SJSA1 (cell line): ENCODE results near the gene RING1. TPM values are rescaled to one million over a fixed set of nuclear protein-coding genes. Genes with fewer than 3 reads are reported as not detected.

Experiments
- DNase-seq, 2 experiments: peaks; one replicate each; pipeline ENCODE4 v3.0.0-alpha.2; 2015 to 2020; ENCODE audit warnings: low spot score in 2 of 2, low read depth in 1 of 2
- H3K27ac ChIP-seq: fragments of 250-450 bp; sonication (Bioruptor Pico); 2 replicates; pipeline ENCODE4 v1.5.1; 2020; ENCODE audit warnings: mild to moderate bottlenecking, moderate library complexity
- H3K27me3 ChIP-seq: fragments of 250-450 bp; sonication (Bioruptor Pico); replicated peaks from 2 replicates; pipeline ENCODE4 v1.5.1; 2020; ENCODE audit warnings: mild to moderate bottlenecking, moderate library complexity
- H3K36me3 ChIP-seq: fragments of 250-450 bp; sonication (Bioruptor Pico); 2 replicates; pipeline ENCODE4 v1.5.1; 2020; ENCODE audit warnings: mild to moderate bottlenecking
- H3K4me1 ChIP-seq: fragments of 250-450 bp; sonication (Bioruptor Pico); replicated peaks from 2 replicates; pipeline ENCODE4 v1.6.1; 2021; ENCODE audit warnings: mild to moderate bottlenecking
- H3K4me3 ChIP-seq: fragments of 250-450 bp; sonication (Bioruptor Pico); 2 replicates; pipeline ENCODE4 v1.5.1; 2020; ENCODE audit warnings: mild to moderate bottlenecking
- H3K9me3 ChIP-seq: fragments of 250-450 bp; sonication (Bioruptor Pico); replicated peaks from 2 replicates; pipeline ENCODE4 v1.5.1; 2020; ENCODE audit warnings: mild to moderate bottlenecking
- total RNA-seq: library from RNA; depleted of rRNA; stranded (reverse); fragments of >200 nt; shearing (Covaris generic); gene quantifications from 2 replicates; pipeline ENCODE4 v1.2.3, GENCODE V29; 2014; rRNA removed

RING1 gene
- total RNA-seq, 1 experiment from 2014 or later: 32.5 TPM

- Histone ChIP-seq H3K27me3 (no peaks in the 10 kb centered on the region), H3K27ac (peak overlapping the region; percentile 50), H3K36me3 (peaks cover 13% of the 10 kb centered on the region; the same call in 1 of the 2 replicates), H3K4me3 (peak overlapping the region; percentile 40), H3K4me1 (peaks cover 26% of the 10 kb centered on the region), H3K9me3 (no peaks in the 10 kb centered on the region)
- peak; percentile 98 for DNase-seq
Measured at GRCh38 chr6:33248932-33249731, 40.8 kb downstream of the RING1 start.

- DNase-seq: peak; percentile 52 to 55
- Histone ChIP-seq H3K27me3 (no peaks in the 10 kb centered on the region), H3K4me3 (peak overlapping the region; percentile 40), H3K4me1 (peaks cover 26% of the 10 kb centered on the region), H3K9me3 (no peaks in the 10 kb centered on the region), H3K36me3 (peaks cover 13% of the 10 kb centered on the region; the same call in 1 of the 2 replicates), H3K27ac (peak overlapping the region; percentile 50)
Measured at GRCh38 chr6:33249732-33250630, 41.7 kb downstream of the RING1 start.

GRCh38 chr6:33250731-33251130 is 42.4 kb downstream of the RING1 start:
- H3K27me3 ChIP-seq: no peaks in the 10 kb centered on the region
- no peak overlapping the region for H3K4me3 ChIP-seq
- H3K4me1 ChIP-seq: peaks cover 26% of the 10 kb centered on the region
- no peak for DNase-seq
- no peaks in the 10 kb centered on the region for H3K9me3 ChIP-seq
- peak overlapping the region; percentile 17; the same call in 1 of the 2 replicates for H3K27ac ChIP-seq
- peaks cover 13% of the 10 kb centered on the region; the same call in 1 of the 2 replicates for H3K36me3 ChIP-seq

- H3K4me1 ChIP-seq: peaks cover 26% of the 10 kb centered on the region
- H3K4me3 ChIP-seq: no peak overlapping the region
- no peak for DNase-seq
- H3K9me3 ChIP-seq: no peaks in the 10 kb centered on the region
- H3K27me3 ChIP-seq: no peaks in the 10 kb centered on the region
- no peak overlapping the region for H3K27ac ChIP-seq
- peaks cover 13% of the 10 kb centered on the region; the same call in 1 of the 2 replicates for H3K36me3 ChIP-seq
Measured at GRCh38 chr6:33251395-33252012, 43.2 kb downstream of the RING1 start.

- H3K4me3 ChIP-seq: no peak overlapping the region
- H3K9me3 ChIP-seq: no peaks in the 10 kb centered on the region
- H3K27ac ChIP-seq: no peak overlapping the region
- peaks cover 16% of the 10 kb centered on the region; the same call in 1 of the 2 replicates for H3K36me3 ChIP-seq
- peaks cover 26% of the 10 kb centered on the region for H3K4me1 ChIP-seq
- no peaks in the 10 kb centered on the region for H3K27me3 ChIP-seq
- no peak for DNase-seq
Measured at GRCh38 chr6:33252759-33253158, 44.5 kb downstream of the RING1 start.

GRCh38 chr6:33254591-33254990 is 46.3 kb downstream of the RING1 start:
- Histone ChIP-seq H3K9me3 (no peaks in the 10 kb centered on the region), H3K27ac (no peak overlapping the region), H3K4me1 (peaks cover 13% of the 10 kb centered on the region), H3K4me3 (no peak overlapping the region), H3K27me3 (no peaks in the 10 kb centered on the region), H3K36me3 (peaks cover 17% of the 10 kb centered on the region)
- no peak for DNase-seq

GRCh38 chr6:33259032-33259431 is 50.7 kb downstream of the RING1 start:
- Histone ChIP-seq H3K4me1 (0 out of 2 replicates have a peak, but pooled peaks cover 5% of the 10 kb centered on the region), H3K27me3 (no peaks in the 10 kb centered on the region), H3K36me3 (peaks cover 22% of the 10 kb centered on the region), H3K9me3 (no peaks in the 10 kb centered on the region), H3K27ac (no peak overlapping the region), H3K4me3 (no peak overlapping the region)
- no peak for DNase-seq

Other genes starting within 250 kb of the RING1 start
- 76.3 and 118 TPM in 2 replicates for gene BRD2, start 239.9 kb upstream of the RING1 start, total RNA-seq
- not detected in 2 replicates for gene HLA-DOA, start 198.9 kb upstream of the RING1 start, total RNA-seq
- gene HLA-DPA1, start 134.9 kb upstream of the RING1 start, total RNA-seq: not detected in 2 replicates
- not detected in 2 replicates for gene HLA-DPB1, start 132.5 kb upstream of the RING1 start, total RNA-seq
- gene COL11A2, start 16.0 kb upstream of the RING1 start, total RNA-seq: 0.32 TPM in 1 of 2 replicates, not detected in the other
- gene RXRB, start 7.8 kb upstream of the RING1 start, total RNA-seq: 12.4 and 14.7 TPM in 2 replicates
- 105 and 122 TPM in 2 replicates for gene SLC39A7, start 7.6 kb upstream of the RING1 start, total RNA-seq
- gene HSD17B8, start 3.8 kb upstream of the RING1 start, total RNA-seq: 4.5 and 11.6 TPM in 2 replicates
- 26.9 and 39.4 TPM in 2 replicates for gene VPS52, start 63.4 kb downstream of the RING1 start, total RNA-seq
- 2,063 and 2,614 TPM in 2 replicates for gene RPS18, start 63.6 kb downstream of the RING1 start, total RNA-seq
- gene B3GALT4, start 68.6 kb downstream of the RING1 start, total RNA-seq: 0.16 TPM in 1 of 2 replicates, not detected in the other
- 81.8 and 123 TPM in 2 replicates for gene WDR46, start 80.7 kb downstream of the RING1 start, total RNA-seq
- 66.3 and 67.8 TPM in 2 replicates for gene PFDN6, start 81.1 kb downstream of the RING1 start, total RNA-seq
- 24.5 and 35.7 TPM in 2 replicates for gene RGL2, start 90.4 kb downstream of the RING1 start, total RNA-seq
- 57.8 and 64.3 TPM in 2 replicates for gene TAPBP, start 105.6 kb downstream of the RING1 start, total RNA-seq
- gene ZBTB22, start 109.2 kb downstream of the RING1 start, total RNA-seq: 5.6 and 10.1 TPM in 2 replicates
- gene DAXX, start 114.5 kb downstream of the RING1 start, total RNA-seq: 37.2 and 44.5 TPM in 2 replicates
- 95.5 and 120 TPM in 2 replicates for gene KIFC1, start 183.3 kb downstream of the RING1 start, total RNA-seq
- 15.9 and 23.2 TPM in 2 replicates for gene PHF1, start 202.5 kb downstream of the RING1 start, total RNA-seq
- 201 and 341 TPM in 2 replicates for gene CUTA, start 209.6 kb downstream of the RING1 start, total RNA-seq
- 0.69 and 1.1 TPM in 2 replicates for gene SYNGAP1, start 211.6 kb downstream of the RING1 start, total RNA-seq
- 2.9 and 4.4 TPM in 2 replicates for gene ZBTB9, start 246.1 kb downstream of the RING1 start, total RNA-seq